A673 (cell line): ENCODE measurements around the gene CNTLN.

Experiments
- CTCF ChIP-seq: fragments of 300-800, 200-600 bp; sonication (generic); conservative IDR thresholded peaks from 2 replicates; pipeline ENCODE4 v1.5.1; 2017; ENCODE audit warnings: low read depth, mild to moderate bottlenecking, antibody characterized with exemption, low read length, moderate library complexity, mixed read lengths
- EZH2 ChIP-seq: fragments of 200-600 bp; sonication (generic); IDR thresholded peaks from 2 replicates; pipeline ENCODE4 v1.6.1; 2017; ENCODE audit warnings: borderline replicate concordance, low read depth, mild to moderate bottlenecking, mixed read lengths, antibody characterized with exemption, low read length; ENCODE audit not compliant: poor library complexity, severe bottlenecking

GRCh38 chr9:17480966-17481365 is 346.1 kb downstream of the CNTLN start:
- TF ChIP-seq CTCF = no peak
- TF ChIP-seq EZH2 = no peak
